ENCODE results near the gene PHF21B. TPM values are rescaled to one million over a fixed set of nuclear protein-coding genes. Genes with fewer than 3 reads are reported as not detected.
A peak's percentile ranks its signal among the peaks of the same experiment; 100 is the strongest.

PHF21B gene
- total and polyA plus RNA-seq, 2 of the 8 experiments (the other 6 are each of a cell fraction or from before 2014, with no cell fraction given) = 19.3 to 68.1 TPM

DNA sequence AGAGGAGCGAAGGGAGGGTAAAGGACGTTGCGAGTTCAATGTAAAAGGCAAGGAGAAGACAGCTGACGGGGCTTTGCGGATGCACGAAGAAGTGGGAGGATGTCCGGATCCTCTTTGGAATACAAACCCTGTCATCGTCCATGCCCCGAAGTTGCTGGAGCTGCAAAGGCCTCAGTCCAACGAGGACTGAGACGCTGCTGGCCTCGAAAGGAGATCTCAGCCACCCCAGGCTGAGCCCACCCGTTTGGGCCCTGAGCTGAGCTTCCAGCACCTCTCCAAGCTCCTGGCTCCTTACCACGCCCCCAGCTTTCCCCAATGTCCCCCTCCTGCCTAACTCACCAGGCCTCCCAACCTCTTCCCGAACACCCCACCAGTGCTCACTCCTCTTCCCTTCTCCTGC is 46.1 kb upstream of the PHF21B start:
- POLR2A ChIA-PET (ENCODE audit: partially characterized antibody) = interaction anchor here (0.6 to 1.6 kb wide), 2 partner anchors 27 to 47 kb away, joined by 3 to 4 read pairs; no protein-coding TSS in a partner anchor
- Histone ChIP-seq H4K8ac (ENCODE audit: extremely low read depth, insufficient read depth, low read length) (no peak overlapping the region), H2BK5ac (ENCODE audit: low read depth, low read length) (peak overlapping the region; percentile 30; the same call in 1 of the 2 replicates), H2AFZ (ENCODE audit: low read length) (no peak overlapping the region), H3K18ac (ENCODE audit: extremely low read depth, low read length) (no peak overlapping the region), H2BK12ac (ENCODE audit: low read depth, low read length) (peak overlapping the region; percentile 55; the same call in 1 of the 2 replicates), H2AK5ac (ENCODE audit: low read depth, low read length) (0 out of 2 replicates have a peak overlapping the region, but pooled peaks have one; percentile 9), H3K36me3 (ENCODE audit: control insufficient read depth in 2 of 4, insufficient read depth in 4 of 4, low read length in 3 of 4) (no peaks in the 10 kb centered on the region), H3K4ac (replicated peaks; ENCODE audit: insufficient read length, low read depth, low read length) (no peak overlapping the region), H2BK15ac (ENCODE audit: low read length) (0 out of 2 replicates have a peak overlapping the region, but pooled peaks have one; percentile 7), H2BK20ac (ENCODE audit: low read length) (peak overlapping the region; percentile 34; the same call in 1 of the 2 replicates), H3K4me1 (replicated peaks in 1 of 4; ENCODE audit: control insufficient read depth in 3 of 4, insufficient read depth in 4 of 4, low read length in 3 of 4) (peaks cover 7 to 23% (median 12%) of the 10 kb centered on the region in 4 experiments), H4K20me1 (replicated peaks in 1 of 2; ENCODE audit: control insufficient read depth in 1 of 2, insufficient read depth in 2 of 2, low read length in 2 of 2) (no peaks in the 10 kb centered on the region), H4K91ac (replicated peaks; ENCODE audit: insufficient read length, low read length) (no peak overlapping the region), H4K5ac (ENCODE audit: insufficient read length, low read depth, low read length) (no peak overlapping the region), H3K9ac (replicated peaks in 1 of 4; ENCODE audit: extremely low read depth in 1 of 4, low read depth in 3 of 4, low read length in 3 of 4) (no peak overlapping the region), H3K4me2 (ENCODE audit: insufficient read depth in 1 of 2, low read depth in 2 of 2, low read length in 2 of 2) (no peak overlapping the region), H3K79me1 (ENCODE audit: low read depth, low read length) (no peaks in the 10 kb centered on the region; the same call in 1 of the 2 replicates), H3K27ac (ENCODE audit: low read depth, low read length) (no peak overlapping the region), H3K9me3 (ENCODE audit: insufficient read depth in 2 of 2, low read depth in 1 of 2, low read length in 1 of 2) (no peaks in the 10 kb centered on the region), H2BK120ac (replicated peaks; ENCODE audit: low read depth, low read length) (no peak overlapping the region), H3K27me3 (replicated peaks in 1 of 4; ENCODE audit: control insufficient read depth in 3 of 4, extremely low read depth in 1 of 4, insufficient read depth in 3 of 4, low read length in 3 of 4) (peaks cover 0 to 5% (median under 1%) of the 10 kb centered on the region in 4 experiments; a peak in 2 of 7 replicates), H3K4me3 (ENCODE audit: extremely low read depth in 1 of 4, insufficient read depth in 2 of 4, low read depth in 3 of 4, low read length in 4 of 4) (no peak overlapping the region), H3K23me2 (ENCODE audit: low read depth, low read length) (no peaks in the 10 kb centered on the region; the same call in 1 of the 2 replicates), H3K79me2 (ENCODE audit: control insufficient read depth in 1 of 2, insufficient read depth in 2 of 2, low read length in 2 of 2) (no peaks in the 10 kb centered on the region), H3K56ac (replicated peaks; ENCODE audit: insufficient read length, low read depth, low read length) (no peak overlapping the region), H3K14ac (ENCODE audit: insufficient read length) (no peak overlapping the region), H3K23ac (ENCODE audit: insufficient read length) (no peak overlapping the region)
- WGBS, 2 experiments (ENCODE audit: extremely low coverage in 1 of 2, insufficient coverage in 1 of 2, insufficient read length in 1 of 2, insufficient replicate concordance in 2 of 2, low coverage in 1 of 2, low lambda C conversion rate in 2 of 2, missing lambda C conversion rate in 1 of 2) = 94% methylated on average over 15 of the region's 15 CpGs; no CpG with 5 or more reads in 1 of the 2 experiments
- CTCF ChIA-PET (ENCODE audit: partially characterized antibody) = interaction anchor here (0.8 to 0.9 kb wide), 2 partner anchors 12 to 40 kb away, joined by 3 read pairs; no protein-coding TSS in a partner anchor
- no peak for FAIRE-seq
- no peak for DNase-seq (ENCODE audit: low read depth in 1 of 2, low spot score in 2 of 2)
- TF ChIP-seq SIX5 (IDR thresholded peaks at IDR 0.05; ENCODE audit: low read depth, low read length) (no peak), GTF2F1 (IDR thresholded peaks at IDR 0.05; ENCODE audit: borderline replicate concordance, low read depth, low read length) (no peak), YY1 (IDR thresholded peaks at IDR 0.05; ENCODE audit: low read depth, low read length) (no peak), KDM1A (IDR thresholded peaks at IDR 0.05; ENCODE audit: borderline replicate concordance, low read length) (no peak), JUND (IDR thresholded peaks at IDR 0.05; ENCODE audit: low read length) (no peak), JUN (IDR thresholded peaks at IDR 0.05; ENCODE audit: low read depth, low read length) (no peak), BACH1 (IDR thresholded peaks at IDR 0.05; ENCODE audit: low read length) (no peak), KDM5A (IDR thresholded peaks at IDR 0.05; ENCODE audit: low read length) (no peak), ZNF274 (IDR thresholded peaks at IDR 0.05; ENCODE audit: borderline replicate concordance, extremely low read depth, low read length) (no peak), TBP (IDR thresholded peaks at IDR 0.05; ENCODE audit: low read depth, low read length) (no peak), GABPA (IDR thresholded peaks at IDR 0.05; ENCODE audit: borderline replicate concordance, insufficient read depth, low read length) (no peak), RXRA (IDR thresholded peaks at IDR 0.05; ENCODE audit: insufficient read depth, low read depth, low read length) (no peak), CHD1 (IDR thresholded peaks at IDR 0.05; ENCODE audit: low read depth, low read length) (no peak)
- TF ChIP-seq, protein P1, sequence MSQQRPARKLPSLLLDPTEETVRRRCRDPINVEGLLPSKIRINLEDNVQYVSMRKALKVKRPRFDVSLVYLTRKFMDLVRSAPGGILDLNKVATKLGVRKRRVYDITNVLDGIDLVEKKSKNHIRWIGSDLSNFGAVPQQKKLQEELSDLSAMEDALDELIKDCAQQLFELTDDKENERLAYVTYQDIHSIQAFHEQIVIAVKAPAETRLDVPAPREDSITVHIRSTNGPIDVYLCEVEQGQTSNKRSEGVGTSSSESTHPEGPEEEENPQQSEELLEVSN (IDR thresholded peaks at IDR 0.05) = no peak

All from H1 (cell line).